Omental fat pad (tissue), 4 donors: Measurements from ENCODE around the gene AUTS2. TPM values are rescaled to one million over a fixed set of nuclear protein-coding genes. Genes with fewer than 3 reads are reported as not detected.

Experiments used
- ATAC-seq: fragments of 150-250 bp; one replicate; pipeline ENCODE4 v1.9.1; 2016; ENCODE audit warnings: mild to moderate bottlenecking, moderate library complexity; ENCODE audit not compliant: low FRiP score
- DNase-seq: peaks from one replicate; pipeline ENCODE4 v3.0.0-alpha.2; 2019; ENCODE audit warnings: low spot score
- total RNA-seq, 4 donors: library from RNA; depleted of rRNA; stranded (reverse); fragments of >200 nt; gene quantifications; one replicate each; pipeline ENCODE4 v1.1.0, GENCODE V29; 2016
- TF ChIP-seq, protein P1 (sequence below), 3 donors: fragments of 450-650 bp; IDR thresholded peaks; one replicate each; pipeline ENCODE4 v1.5.1; 2016 to 2017; ENCODE audit warnings: antibody characterized with exemption in 3 of 3, mild to moderate bottlenecking in 3 of 3, moderate library complexity in 2 of 3

The AUTS2 gene
- total RNA-seq, 4 donors from 2014 or later, result 13.2 to 27.0 (median 21.2) TPM

DNA sequence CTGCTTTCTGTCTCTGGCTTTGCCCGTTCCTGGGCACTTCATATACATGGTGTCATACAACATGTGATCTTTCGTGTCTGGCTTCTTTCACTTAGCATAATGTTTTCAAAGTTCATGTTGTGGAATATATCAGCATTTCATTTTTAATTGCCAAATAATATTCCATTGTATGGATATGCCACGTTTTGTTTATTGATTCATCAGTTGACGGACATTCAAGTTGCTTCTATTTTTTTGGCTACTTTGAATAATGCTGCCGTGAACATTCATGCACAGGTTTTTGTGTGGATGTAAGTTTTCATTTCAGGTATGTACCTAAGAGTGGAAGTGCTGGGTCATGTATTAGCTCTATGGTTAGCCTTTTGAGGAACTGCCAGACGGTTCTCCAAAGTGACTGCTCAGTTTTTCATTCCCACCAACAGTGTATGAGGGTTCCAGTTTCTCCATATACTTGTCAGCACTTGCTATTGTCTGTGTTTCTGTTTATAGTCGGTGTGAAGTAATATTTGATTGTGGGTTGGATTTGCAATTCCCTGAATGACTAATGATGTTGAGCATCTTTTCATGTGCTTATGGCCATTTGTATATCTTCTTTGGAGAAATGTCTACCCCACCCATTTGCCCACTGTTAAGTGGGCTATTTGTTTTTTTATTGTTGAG, 1132.3 kb downstream of the AUTS2 start:
- DNase-seq, result no peak
- ATAC-seq, result no peak
- TF ChIP-seq, protein P1, sequence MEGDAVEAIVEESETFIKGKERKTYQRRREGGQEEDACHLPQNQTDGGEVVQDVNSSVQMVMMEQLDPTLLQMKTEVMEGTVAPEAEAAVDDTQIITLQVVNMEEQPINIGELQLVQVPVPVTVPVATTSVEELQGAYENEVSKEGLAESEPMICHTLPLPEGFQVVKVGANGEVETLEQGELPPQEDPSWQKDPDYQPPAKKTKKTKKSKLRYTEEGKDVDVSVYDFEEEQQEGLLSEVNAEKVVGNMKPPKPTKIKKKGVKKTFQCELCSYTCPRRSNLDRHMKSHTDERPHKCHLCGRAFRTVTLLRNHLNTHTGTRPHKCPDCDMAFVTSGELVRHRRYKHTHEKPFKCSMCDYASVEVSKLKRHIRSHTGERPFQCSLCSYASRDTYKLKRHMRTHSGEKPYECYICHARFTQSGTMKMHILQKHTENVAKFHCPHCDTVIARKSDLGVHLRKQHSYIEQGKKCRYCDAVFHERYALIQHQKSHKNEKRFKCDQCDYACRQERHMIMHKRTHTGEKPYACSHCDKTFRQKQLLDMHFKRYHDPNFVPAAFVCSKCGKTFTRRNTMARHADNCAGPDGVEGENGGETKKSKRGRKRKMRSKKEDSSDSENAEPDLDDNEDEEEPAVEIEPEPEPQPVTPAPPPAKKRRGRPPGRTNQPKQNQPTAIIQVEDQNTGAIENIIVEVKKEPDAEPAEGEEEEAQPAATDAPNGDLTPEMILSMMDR (IDR thresholded peaks at IDR 0.05), result no peak

DNA sequence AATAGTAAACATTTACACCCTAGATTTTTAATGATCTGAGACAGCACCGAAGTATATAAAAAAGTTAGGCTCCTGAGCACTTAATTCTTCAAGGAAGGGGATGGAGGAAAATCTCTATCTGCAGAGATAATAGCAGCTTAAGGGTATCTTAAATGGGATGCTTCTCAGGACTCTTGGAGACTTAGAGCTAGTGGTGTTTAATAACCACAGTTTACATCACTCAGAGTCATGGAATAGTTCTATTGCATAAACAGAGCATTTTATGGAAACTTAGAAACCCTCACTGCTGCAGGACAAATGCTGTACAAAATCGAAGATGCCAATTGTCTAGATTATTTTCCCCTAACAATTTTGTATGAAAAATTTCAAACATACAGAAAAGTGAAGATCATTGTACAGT, 1134.8 kb downstream of the AUTS2 start:
- TF ChIP-seq, protein P1 (IDR thresholded peaks at IDR 0.05), result no peak
- ATAC-seq (no peak), DNase-seq (no peak)

DNA sequence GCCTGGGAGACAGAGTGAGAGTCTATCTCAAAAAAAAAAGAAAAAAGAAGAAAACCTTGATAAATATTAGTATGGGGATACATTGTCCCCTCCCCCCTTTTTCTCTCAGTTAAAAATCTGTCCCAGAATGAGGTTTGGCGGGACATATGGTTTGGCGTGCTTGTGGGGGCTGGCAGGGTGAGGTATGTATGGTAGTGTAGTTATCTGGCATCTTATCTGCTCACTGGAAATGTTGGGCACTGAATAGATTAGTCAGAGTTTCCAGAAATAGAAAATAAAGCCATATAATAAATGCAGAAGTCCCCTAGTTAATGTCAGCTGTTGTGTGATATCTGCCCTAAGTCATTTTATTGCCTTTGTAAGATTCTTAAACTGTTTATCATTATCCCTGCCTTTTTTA, 1136.1 kb downstream of the AUTS2 start:
- ATAC-seq, result no peak
- TF ChIP-seq, protein P1 (IDR thresholded peaks at IDR 0.05), result no peak

DNA sequence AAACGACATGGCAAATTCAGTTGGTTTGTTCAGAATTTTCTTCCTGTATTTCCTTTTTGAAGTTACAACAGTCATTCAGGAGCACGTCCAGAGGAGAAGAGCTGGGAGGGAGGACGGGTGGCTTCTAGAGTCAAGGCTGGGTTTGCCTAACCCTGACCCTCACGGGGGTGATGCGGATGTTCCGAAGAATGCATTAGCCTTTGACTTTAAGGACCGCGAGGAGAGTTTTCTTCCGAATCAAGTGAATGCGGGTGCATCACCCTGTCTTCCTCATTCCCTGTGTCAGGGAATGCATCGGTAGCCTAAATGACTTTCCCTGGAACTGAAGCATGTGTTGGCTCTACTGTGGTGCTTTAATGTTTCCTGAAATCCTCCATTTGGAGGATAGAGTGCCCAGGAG, 1137.0 kb downstream of the AUTS2 start:
- no peak for ATAC-seq
- DNase-seq, result no peak
- TF ChIP-seq, protein P1 (IDR thresholded peaks at IDR 0.05), result no peak

More for the DNA sequence above, 1136.1 kb downstream of the AUTS2 start:
- no peak for DNase-seq

DNA sequence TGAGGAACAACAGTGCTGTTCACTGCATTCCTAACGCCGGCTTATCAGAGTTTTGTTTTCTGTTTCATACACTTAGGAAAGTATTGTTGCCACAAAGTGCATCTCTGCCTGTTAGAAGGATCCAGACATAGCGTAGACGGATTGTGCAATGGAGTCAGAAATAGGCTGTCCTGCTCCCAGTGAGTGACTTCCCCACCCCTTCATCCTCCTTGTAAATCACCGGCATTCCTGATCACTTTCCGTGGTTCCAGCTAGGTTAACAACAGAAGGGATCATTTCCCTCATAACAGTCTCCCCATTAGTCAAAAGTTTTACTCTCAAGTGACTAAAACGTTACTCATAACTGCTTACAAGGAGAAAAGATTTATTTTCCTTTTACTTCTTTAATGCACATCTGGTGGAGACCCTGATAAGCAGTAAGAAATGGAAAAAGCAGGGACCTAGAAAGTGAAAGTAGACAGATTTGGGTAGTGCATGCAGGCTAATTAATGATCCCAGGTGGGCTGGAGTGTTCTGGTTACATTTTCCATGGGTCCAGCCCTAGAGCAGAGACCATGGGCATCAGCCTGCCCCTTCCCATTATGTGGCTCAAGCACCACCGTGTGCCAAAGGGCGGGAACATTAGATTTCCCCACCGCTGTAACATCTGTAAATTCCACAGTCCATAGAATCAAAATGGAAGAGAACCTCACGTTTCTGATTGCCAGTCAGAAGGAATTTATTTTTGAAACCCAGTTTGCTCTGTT, 1138.6 kb downstream of the AUTS2 start:
- DNase-seq (no peak), ATAC-seq (peak; percentile 82)
- TF ChIP-seq, protein P1 (IDR thresholded peaks at IDR 0.05), result no peak

DNA sequence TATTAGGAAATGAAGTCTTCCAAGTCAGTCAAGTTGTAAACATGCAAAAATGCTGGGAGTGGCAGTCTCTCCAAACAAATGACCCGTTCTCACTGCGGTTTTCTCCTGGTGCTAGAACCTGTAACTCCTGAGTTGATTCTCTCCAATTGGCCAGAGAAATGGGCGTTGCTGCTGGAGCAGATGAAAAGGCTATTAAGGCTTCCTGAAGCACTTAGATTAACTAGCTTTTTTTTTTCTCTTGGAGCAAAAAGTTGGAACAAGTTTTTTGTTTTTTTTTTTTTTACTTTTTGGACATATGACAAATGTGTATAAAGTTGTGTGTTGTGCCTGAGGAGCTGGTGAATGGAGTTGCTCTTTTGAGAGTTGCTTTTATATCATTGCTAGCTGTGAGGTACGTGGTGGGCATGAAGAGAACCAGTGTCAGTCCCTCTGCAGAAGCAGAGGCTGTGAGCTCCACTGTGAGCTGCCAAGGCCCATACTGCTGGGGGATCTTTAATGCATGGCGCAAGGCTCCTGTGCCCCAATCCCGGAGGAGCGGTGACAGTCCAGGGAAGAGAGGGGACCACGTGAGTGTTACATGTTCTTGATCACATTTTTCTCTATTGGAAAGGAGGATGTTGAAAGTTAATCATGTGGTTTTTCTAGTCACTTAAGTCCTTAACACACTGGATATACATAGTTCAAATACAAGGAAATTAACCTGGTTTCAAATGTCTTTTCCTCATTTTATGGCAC, 1140.0 kb downstream of the AUTS2 start:
- DNase-seq, result no peak
- TF ChIP-seq, protein P1 (IDR thresholded peaks at IDR 0.05), result no peak
- ATAC-seq, result no peak
